Activated naive CD8-positive, alpha-beta T cell treated with anti-CD3 and anti-CD28 coated beads for 36 hours (primary cell): Measurements from ENCODE around the gene TESK2. TPM values are rescaled to one million over a fixed set of nuclear protein-coding genes. Genes with fewer than 3 reads are reported as not detected.

Source experiments
- DNase-seq: peaks from one replicate; pipeline ENCODE4 v3.0.0; 2021
- H3K27ac Mint-ChIP-seq: one replicate; pipeline ENCODE4 v1.8.0; 2022; ENCODE audit warnings: mild to moderate bottlenecking, moderate library complexity, mixed read lengths
- H3K27me3 Mint-ChIP-seq: one replicate; pipeline ENCODE4 v1.8.0; 2022; ENCODE audit warnings: mild to moderate bottlenecking, mixed read lengths
- H3K36me3 Mint-ChIP-seq: one replicate; pipeline ENCODE4 v1.8.0; 2021; ENCODE audit warnings: mild to moderate bottlenecking, mixed read lengths
- H3K4me1 Mint-ChIP-seq: one replicate; pipeline ENCODE4 v1.8.0; 2021; ENCODE audit warnings: mixed read lengths
- H3K4me3 Mint-ChIP-seq: one replicate; pipeline ENCODE4 v1.8.0; 2022; ENCODE audit warnings: mild to moderate bottlenecking, moderate library complexity, mixed read lengths
- H3K9me3 Mint-ChIP-seq: one replicate; pipeline ENCODE4 v1.8.0; 2022; ENCODE audit warnings: mixed read lengths
- total RNA-seq, 2 experiments: library from RNA; stranded (reverse); gene quantifications; one replicate each; pipeline ENCODE4 v1.2.3, GENCODE V29; 2021

Gene TESK2
- total RNA-seq, 2 experiments from 2014 or later = 2.4 to 2.9 TPM

- DNase-seq = no peak
- Mint-ChIP-seq H3K27ac (peak overlapping the region; percentile 6), H3K9me3 (peaks cover 5% of the 10 kb centered on the region), H3K4me1 (peaks cover 31% of the 10 kb centered on the region), H3K4me3 (peak overlapping the region; percentile 12), H3K27me3 (no peaks in the 10 kb centered on the region), H3K36me3 (peaks cover 50% of the 10 kb centered on the region)
Measured at GRCh38 chr1:45337630-45338325, 153.2 kb downstream of the TESK2 start.

DNA sequence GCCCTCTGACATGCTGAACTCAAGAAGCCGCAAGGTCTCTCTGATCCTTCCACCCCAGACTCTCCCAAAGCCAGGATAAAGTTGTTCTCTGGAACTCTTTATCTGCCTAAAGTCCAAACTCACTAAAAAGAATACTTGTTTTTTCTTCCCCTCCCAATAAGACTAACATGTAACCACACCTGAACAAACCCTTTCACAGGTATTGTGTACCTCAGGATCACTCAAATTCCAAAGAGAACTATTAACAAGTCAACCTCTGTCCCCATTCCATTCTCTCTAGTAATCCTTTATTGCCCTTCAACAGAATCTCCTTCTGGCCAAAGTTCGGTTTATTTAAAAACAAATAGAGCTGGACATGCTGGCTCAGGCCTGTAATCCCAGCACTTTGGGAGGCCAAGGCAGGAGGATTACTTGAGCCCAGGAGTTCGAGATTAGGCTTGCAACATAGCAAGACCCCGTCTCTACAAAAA is 155.1 kb downstream of the TESK2 start:
- peak overlapping the region; percentile 14 for H3K27ac Mint-ChIP-seq
- peaks cover 35% of the 10 kb centered on the region for H3K36me3 Mint-ChIP-seq
- no peaks in the 10 kb centered on the region for H3K27me3 Mint-ChIP-seq
- DNase-seq = no peak
- no peak overlapping the region for H3K4me3 Mint-ChIP-seq
- peaks cover 18% of the 10 kb centered on the region for H3K4me1 Mint-ChIP-seq
- H3K9me3 Mint-ChIP-seq = peaks cover 5% of the 10 kb centered on the region

GRCh38 chr1:45334308-45335245 is 156.4 kb downstream of the TESK2 start:
- no peak for DNase-seq
- Mint-ChIP-seq H3K4me1 (peaks cover 20% of the 10 kb centered on the region), H3K27me3 (no peaks in the 10 kb centered on the region), H3K27ac (no peak overlapping the region), H3K4me3 (no peak overlapping the region), H3K36me3 (peaks cover 29% of the 10 kb centered on the region), H3K9me3 (peaks cover 5% of the 10 kb centered on the region)

DNA sequence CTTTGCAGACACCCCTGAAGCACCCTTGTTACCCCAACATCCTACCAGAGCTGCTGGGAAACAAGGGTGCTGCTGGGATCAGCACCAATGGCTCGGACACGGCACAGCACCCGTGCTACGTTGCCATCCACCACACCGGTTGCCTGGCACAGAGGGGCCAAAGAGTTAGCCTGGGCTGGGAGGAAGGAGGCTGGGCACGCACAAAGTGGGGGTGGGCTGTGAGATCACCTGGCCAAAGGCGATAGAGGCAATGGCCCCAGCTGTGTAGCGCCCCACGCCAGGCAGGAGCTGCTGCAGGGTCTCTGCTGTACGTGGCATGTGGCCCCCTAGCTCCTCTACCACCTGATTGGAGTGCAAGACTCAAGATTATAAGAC is 158.6 kb downstream of the TESK2 start:
- Mint-ChIP-seq H3K9me3 (no peaks in the 10 kb centered on the region), H3K27me3 (no peaks in the 10 kb centered on the region), H3K4me3 (no peak overlapping the region), H3K27ac (no peak overlapping the region), H3K4me1 (peaks cover 26% of the 10 kb centered on the region), H3K36me3 (peaks cover 29% of the 10 kb centered on the region)
- no peak for DNase-seq

- no peak for DNase-seq
- H3K27ac Mint-ChIP-seq = no peak overlapping the region
- no peak overlapping the region for H3K4me3 Mint-ChIP-seq
- peaks cover 30% of the 10 kb centered on the region for H3K36me3 Mint-ChIP-seq
- H3K9me3 Mint-ChIP-seq = no peaks in the 10 kb centered on the region
- no peaks in the 10 kb centered on the region for H3K27me3 Mint-ChIP-seq
- H3K4me1 Mint-ChIP-seq = peaks cover 26% of the 10 kb centered on the region
Measured at GRCh38 chr1:45331436-45332345, 159.3 kb downstream of the TESK2 start.

DNA sequence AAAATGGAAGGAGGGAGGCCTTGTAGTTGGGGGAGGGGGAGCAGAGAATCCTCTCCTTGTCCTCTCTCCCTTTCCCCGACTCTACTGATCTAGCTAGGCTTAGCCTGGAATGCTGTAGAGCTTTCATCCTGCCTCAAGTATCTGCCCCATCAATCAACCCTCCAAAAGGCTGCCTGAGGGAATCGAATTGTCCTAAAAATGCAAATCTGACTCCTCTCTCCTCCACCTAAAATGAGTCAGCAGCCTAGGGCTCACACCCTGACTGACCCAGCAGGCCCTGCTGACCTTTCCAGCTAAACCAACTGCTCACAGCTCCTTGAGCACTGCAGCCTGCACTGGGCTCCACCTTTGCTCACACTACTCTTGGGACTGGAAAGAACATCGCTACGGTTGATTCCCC is 161.5 kb downstream of the TESK2 start:
- DNase-seq = no peak
- Mint-ChIP-seq H3K4me3 (peak overlapping the region; percentile 79), H3K9me3 (no peaks in the 10 kb centered on the region), H3K27ac (no peak overlapping the region), H3K27me3 (peaks cover 2% of the 10 kb centered on the region), H3K4me1 (peaks cover 30% of the 10 kb centered on the region), H3K36me3 (peaks cover 28% of the 10 kb centered on the region)

DNA sequence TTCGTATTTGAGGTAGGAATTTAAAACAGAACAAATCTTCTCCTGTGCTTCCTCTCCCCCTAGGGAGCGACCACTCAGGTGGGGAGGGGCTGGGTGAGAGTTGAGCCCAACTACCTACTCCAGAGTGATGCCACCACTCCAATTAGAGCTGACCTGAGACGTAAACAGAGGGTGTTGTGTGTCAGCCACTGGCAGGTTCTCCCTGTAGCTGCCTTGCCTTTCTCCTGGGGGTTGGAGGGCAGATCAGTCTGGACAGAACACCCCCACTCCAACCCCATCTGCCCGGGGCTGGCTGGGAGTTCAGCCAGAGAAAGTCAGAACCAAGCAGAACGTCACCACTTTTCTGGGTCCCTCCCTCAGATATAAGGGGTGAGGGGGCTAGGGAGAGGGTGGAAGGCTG is 162.3 kb downstream of the TESK2 start:
- peak overlapping the region; percentile 79 for H3K4me3 Mint-ChIP-seq
- peaks cover 3% of the 10 kb centered on the region for H3K27me3 Mint-ChIP-seq
- H3K9me3 Mint-ChIP-seq = no peaks in the 10 kb centered on the region
- H3K4me1 Mint-ChIP-seq = peaks cover 27% of the 10 kb centered on the region
- no peak for DNase-seq
- H3K36me3 Mint-ChIP-seq = peaks cover 28% of the 10 kb centered on the region
- H3K27ac Mint-ChIP-seq = peak overlapping the region; percentile 19

DNA sequence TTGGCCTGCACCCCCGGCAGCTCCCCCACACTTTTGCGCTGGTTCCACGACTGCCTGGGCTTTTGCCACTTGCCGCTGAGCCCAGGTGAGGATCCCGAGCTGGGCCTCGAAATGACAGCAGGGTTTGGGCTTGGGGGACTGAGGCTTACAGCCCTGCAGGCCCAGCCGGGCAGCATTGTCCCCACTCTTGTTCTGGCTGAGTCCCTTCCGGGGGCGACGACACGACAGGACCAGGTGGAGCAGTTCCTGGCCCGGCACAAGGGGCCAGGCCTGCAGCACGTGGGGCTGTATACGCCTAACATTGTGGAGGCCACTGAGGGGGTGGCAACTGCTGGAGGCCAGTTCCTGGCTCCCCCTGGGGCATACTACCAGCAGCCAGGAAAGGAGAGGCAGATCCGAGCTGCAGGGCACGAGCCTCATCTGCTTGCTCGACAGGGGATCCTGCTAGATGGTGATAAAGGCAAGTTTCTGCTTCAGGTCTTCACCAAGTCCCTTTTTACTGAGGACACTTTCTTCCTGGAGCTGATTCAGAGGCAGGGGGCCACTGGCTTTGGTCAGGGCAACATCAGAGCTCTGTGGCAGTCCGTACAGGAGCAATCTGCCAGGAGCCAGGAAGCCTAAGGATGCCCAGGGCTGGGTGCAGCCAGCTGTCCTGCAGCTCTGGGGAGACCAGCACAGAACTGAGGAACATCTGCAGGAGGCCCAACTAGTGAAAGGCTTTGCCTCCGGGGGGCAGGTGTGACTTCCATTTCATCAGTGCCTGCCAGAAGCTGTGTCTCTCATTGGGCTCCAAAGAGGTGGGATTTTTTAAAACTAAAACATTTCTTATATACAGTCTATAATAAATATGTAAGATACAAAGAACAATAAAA is 163.1 kb downstream of the TESK2 start:
- H3K27ac Mint-ChIP-seq = peak overlapping the region; percentile 81
- peaks cover 3% of the 10 kb centered on the region for H3K27me3 Mint-ChIP-seq
- DNase-seq = peak; percentile 21
- H3K9me3 Mint-ChIP-seq = no peaks in the 10 kb centered on the region
- H3K4me3 Mint-ChIP-seq = peak overlapping the region; percentile 87
- H3K4me1 Mint-ChIP-seq = peaks cover 27% of the 10 kb centered on the region
- H3K36me3 Mint-ChIP-seq = peaks cover 28% of the 10 kb centered on the region

DNA sequence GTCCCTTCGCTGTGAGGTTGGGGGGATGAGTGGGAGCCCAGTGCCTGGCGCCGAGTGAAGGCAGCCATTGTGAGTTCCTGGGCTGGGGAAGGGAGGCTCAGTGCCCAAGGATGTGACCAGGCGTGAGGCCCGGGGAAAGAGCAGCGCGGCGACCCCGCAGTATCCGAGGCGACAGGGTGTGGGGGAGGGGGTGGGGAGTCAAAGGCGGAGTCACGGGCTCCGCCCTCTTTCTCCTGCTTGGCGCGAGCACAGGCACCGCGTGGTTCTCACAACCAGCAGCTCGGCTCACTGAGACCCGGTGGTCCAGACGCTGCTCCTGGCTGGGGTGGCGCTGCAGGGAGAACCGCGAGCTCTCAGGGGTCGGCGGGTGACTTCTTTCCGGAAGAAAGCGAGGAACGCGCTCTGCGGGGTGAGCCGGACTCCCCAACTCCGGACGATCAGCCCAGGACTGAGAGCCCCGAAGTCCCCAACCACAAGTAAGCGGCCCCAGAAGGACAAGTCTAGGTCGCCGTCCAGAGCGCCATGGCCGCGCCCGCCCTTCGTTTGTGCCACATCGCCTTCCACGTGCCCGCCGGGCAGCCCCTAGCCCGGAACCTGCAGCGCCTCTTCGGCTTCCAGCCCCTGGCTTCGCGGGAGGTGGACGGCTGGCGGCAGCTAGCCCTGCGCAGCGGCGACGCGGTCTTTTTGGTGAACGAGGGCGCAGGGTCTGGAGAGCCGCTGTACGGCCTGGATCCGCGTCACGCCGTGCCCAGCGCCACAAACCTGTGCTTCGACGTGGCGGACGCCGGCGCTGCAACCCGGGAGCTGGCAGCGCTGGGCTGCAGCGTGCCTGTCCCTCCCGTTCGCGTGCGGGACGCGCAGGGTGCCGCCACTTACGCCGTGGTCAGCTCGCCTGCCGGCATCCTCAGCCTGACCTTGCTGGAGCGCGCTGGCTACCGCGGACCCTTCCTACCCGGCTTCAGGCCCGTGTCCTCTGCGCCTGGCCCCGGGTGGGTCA is 164.0 kb downstream of the TESK2 start, which contains the start of gene HPDL:
HPDL (plus strand) TSS at position 269 of the 997 bp plus-strand sequence; CDS start at position 523, 254 bp downstream.
- DNase-seq = peak; percentile 81
- H3K27me3 Mint-ChIP-seq = peaks cover 3% of the 10 kb centered on the region

GRCh38 chr1:45325851-45326506 is 165.0 kb downstream of the TESK2 start:
- Mint-ChIP-seq H3K4me3 (peak overlapping the region; percentile 87), H3K27me3 (peaks cover 3% of the 10 kb centered on the region), H3K9me3 (no peaks in the 10 kb centered on the region), H3K27ac (peak overlapping the region; percentile 91), H3K4me1 (peaks cover 29% of the 10 kb centered on the region), H3K36me3 (peaks cover 27% of the 10 kb centered on the region)
- DNase-seq = no peak

More for the DNA sequence above, 164.0 kb downstream of the TESK2 start, which contains the start of gene HPDL:
- Mint-ChIP-seq H3K36me3 (peaks cover 27% of the 10 kb centered on the region), H3K4me3 (peak within 1 kb of the TSS; percentile 87), H3K4me1 (peaks cover 27% of the 10 kb centered on the region), H3K27ac (peak within 1 kb of the TSS; percentile 91), H3K9me3 (no peaks in the 10 kb centered on the region)

DNA sequence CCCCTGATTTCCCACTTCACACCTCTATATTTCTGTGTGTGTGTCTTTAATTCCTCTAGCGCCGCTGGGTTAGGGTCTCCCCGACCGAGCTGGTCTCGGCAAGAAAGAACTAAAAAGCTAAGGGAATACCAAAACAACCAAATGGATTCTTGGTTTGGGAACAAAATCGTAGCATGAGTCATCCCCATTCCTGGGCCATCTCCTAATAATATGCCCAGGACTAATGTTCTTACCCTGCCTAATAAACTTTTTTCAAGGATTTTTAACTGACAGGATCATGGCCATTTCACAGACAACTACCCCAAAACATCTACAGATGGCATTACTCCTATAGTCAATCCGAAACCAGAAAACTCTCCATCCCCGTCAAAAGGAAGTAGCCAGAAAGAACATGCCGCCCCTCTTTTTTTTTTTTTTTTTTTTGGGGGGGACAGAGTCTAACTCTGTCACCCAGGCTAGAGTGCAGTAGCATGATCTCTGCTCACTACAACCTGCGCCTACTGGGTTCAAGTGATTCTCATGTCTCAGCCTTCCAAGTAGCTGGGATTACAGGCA is 168.4 kb downstream of the TESK2 start:
- no peak overlapping the region for H3K27ac Mint-ChIP-seq
- H3K4me1 Mint-ChIP-seq = peaks cover 12% of the 10 kb centered on the region
- peaks cover 3% of the 10 kb centered on the region for H3K36me3 Mint-ChIP-seq
- H3K4me3 Mint-ChIP-seq = no peak overlapping the region
- DNase-seq = no peak
- H3K27me3 Mint-ChIP-seq = peaks cover 3% of the 10 kb centered on the region
- H3K9me3 Mint-ChIP-seq = no peaks in the 10 kb centered on the region

- DNase-seq = no peak
- Mint-ChIP-seq H3K4me1 (peaks cover 11% of the 10 kb centered on the region), H3K36me3 (no peaks in the 10 kb centered on the region), H3K27me3 (peaks cover 3% of the 10 kb centered on the region), H3K27ac (no peak overlapping the region), H3K9me3 (no peaks in the 10 kb centered on the region), H3K4me3 (no peak overlapping the region)
Measured at GRCh38 chr1:45321444-45321843, 169.5 kb downstream of the TESK2 start.
